ENCODE data around the gene JAZF1.

DNA sequence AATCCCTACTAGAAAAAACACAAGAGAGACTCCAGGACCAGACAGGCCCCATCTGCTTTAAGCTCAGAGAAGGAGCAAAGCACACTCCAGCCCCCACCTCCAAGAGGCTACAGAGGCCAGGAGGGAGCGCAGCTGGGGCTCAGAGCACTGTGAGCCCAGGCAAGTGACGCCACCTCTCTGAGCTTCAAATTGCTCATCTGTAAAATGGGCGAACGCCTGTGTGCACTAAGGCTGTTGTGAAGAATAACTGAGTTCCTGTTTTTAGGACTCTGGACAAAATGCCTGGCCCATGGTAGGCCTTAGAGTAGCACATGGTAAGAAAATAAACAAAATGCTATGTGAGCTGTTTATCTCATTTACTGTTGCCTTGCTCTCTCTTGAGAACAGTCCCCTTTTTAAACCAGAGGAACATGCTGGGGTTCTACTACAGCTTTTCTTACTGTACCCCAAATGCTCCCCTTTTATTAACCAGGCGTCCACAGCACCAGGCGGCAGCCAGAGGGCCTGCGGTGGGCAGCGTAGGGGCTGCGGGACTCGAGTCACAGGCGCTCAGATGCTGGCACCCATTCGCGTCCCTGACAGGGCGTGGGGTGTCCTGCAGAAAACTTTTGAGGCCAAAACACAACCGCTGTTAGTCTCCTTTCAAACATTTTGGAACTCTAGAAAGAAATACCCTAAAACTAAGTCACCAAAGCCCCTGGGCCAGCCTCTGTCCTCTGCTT lies 336.9 kb downstream of the JAZF1 start:
- TF ChIP-seq, protein P1, sequence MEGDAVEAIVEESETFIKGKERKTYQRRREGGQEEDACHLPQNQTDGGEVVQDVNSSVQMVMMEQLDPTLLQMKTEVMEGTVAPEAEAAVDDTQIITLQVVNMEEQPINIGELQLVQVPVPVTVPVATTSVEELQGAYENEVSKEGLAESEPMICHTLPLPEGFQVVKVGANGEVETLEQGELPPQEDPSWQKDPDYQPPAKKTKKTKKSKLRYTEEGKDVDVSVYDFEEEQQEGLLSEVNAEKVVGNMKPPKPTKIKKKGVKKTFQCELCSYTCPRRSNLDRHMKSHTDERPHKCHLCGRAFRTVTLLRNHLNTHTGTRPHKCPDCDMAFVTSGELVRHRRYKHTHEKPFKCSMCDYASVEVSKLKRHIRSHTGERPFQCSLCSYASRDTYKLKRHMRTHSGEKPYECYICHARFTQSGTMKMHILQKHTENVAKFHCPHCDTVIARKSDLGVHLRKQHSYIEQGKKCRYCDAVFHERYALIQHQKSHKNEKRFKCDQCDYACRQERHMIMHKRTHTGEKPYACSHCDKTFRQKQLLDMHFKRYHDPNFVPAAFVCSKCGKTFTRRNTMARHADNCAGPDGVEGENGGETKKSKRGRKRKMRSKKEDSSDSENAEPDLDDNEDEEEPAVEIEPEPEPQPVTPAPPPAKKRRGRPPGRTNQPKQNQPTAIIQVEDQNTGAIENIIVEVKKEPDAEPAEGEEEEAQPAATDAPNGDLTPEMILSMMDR (conservative IDR thresholded peaks at IDR 0.05 in 1 of 2, IDR thresholded peaks at IDR 0.05 in 1 of 2; ENCODE audit: extremely low read depth in 1 of 2, insufficient read depth in 1 of 2, low read depth in 1 of 2, low read length in 2 of 2) = no peak
- TF ChIP-seq EZH2 (IDR thresholded peaks at IDR 0.05; ENCODE audit: borderline replicate concordance, low read length) = no peak

Data from mammary epithelial cell (primary cell).